HG02610 (cell line): ENCODE data around the gene GFRA3.
"Not testable (repeated sequence)": the region's sequence is repeated elsewhere in the genome, so short reads cannot be mapped to it uniquely, and the experiment has no call there.

Experiments used
- ATAC-seq: cut with Tn5 transposase; IDR thresholded peaks from one replicate; pipeline ENCODE4 v1.9.1; 2021; ENCODE audit warnings: mild to moderate bottlenecking, moderate library complexity; ENCODE audit not compliant: unreplicated experiment

The GFRA3 gene, protein sequence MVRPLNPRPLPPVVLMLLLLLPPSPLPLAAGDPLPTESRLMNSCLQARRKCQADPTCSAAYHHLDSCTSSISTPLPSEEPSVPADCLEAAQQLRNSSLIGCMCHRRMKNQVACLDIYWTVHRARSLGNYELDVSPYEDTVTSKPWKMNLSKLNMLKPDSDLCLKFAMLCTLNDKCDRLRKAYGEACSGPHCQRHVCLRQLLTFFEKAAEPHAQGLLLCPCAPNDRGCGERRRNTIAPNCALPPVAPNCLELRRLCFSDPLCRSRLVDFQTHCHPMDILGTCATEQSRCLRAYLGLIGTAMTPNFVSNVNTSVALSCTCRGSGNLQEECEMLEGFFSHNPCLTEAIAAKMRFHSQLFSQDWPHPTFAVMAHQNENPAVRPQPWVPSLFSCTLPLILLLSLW

DNA sequence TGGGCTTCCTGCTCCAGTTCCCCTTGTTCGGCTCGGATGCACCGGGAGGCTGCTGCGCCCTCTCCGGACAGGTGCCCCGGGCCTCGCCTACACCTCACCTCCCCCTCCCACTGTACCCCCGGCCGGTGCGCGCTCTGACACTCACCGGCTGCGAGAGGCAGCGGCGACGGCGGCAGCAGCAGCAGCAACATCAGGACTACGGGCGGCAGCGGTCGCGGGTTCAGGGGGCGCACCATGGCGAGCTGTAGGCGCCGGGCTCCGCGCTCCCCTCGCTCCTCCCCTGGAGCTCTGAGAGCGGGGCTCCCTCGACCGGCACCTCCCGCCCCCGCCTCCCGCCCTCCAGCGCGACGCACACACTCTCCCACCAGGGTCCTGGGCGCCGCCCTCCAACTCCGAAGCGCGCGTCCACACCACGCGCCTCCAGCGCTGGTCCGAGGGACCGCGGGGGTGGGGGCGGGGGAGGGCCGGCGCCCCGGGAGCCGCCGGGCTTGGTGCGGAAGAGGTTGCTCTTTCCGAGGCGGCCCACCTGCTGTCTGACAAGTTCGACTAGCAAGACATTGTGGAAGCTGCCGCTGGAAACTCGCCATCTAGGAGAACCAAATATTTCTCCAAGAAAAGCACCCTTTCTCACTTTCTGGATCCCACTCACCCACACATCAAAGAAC is at the start of gene GFRA3:
Gene GFRA3, minus strand, starts transcription at position 433 of the 665 bp plus-strand sequence. Its CDS starts 197 bp downstream, at position 236.
- ATAC-seq = no peak

DNA sequence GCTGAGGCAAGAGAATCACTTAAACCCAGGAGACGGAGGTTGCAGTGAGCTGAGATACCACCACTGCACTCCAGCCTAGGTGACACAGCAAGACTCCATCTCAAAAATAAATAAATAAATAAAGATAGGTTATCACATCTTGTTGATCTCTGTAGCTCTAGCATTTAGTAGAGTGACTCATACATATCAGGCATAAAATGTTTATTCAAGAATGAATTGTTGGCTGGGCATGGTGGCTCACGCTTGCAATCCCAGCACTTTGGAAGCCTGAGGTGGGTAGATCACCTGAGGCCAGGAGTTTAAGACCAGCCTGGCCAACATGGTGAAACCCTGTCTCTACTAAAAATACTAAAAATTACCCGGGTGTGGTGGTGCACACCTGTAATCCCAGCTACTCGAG is 43.8 kb upstream of the GFRA3 start:
- not testable (repeated sequence) for ATAC-seq

DNA sequence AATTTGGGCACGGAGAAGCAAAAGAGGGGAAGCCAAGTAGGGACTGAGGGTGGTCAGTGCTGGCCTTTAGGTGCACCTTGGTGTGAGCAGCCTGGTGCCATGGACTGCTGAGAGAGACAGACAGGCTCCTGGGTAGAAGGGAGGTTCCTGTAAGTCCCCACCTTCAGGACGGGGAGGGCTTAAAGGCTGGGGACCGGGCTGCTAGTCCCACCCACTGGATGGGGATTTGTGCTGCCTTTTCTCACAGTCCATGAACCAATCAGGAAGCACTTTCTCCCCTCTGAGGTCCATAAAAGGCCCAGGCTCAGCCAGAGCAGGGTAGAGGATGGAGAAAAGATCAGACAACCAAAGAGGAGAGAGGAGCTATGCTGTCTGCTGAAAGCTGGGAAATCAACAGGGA is 41.9 kb upstream of the GFRA3 start:
- no peak for ATAC-seq

DNA sequence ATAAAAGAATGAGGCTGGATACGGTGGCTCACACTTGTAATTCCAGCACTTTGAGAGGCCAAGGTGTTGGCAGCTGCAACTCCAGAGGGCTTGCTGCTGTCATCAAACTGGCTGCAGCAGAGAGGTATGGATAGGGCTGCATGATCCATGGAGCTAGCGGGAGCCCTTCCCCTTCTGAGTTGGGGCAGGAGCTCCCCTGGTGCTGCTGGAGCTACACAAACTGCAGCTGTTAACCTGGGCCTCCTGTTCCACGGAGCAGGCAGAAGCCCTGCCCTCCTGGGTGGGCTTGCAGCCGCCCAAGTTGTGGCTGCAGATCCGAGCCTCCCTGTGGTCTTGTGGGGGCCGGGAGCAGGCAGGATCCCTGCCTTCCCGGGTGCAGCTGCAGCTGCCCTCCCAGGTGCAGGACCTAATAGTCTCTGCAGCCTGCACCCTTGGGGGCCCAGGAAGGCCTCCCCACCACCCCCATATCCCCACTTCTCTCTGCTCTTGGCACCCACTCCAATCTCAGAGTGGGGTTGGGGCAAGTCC is 41.4 kb upstream of the GFRA3 start:
- ATAC-seq = no peak

DNA sequence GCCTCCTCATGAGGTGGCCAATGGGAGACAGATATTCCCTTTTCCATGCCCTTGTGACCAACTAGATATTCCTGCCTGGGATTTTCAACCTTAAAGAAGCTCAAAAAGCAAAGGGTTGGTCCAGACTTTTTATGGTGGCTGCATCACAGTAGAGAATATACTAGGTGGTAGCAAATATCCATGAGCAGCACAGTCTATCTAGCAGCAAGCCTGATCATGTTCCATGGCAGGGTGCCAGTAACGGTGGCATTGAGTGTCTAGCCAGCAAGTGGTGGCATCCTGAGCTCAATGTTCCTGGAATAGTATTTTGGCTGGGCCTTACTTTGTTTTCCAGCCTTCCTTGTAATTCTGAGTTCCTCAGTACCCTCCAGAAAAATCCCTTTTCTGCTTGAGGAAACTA is 31.4 kb upstream of the GFRA3 start:
- ATAC-seq = no peak

DNA sequence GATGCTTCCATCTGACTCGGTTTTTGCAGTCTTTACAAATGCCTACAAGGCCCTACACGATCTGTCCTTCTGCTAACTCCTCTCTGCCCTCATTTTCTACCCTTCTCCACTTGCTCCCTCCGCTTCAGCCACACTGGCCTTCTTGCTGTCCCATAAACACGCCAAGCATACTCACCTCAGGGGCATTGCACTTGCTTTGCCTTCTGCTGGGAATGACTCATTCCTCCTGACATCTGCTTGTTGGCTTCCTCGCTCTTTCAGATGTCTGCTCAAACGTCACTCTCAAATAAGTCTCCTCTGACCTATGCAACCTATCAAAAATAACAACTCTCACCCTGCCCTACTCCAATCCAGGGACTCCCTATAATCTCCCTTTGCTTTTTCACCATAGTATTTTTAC is 29.0 kb upstream of the GFRA3 start:
- ATAC-seq = no peak

DNA sequence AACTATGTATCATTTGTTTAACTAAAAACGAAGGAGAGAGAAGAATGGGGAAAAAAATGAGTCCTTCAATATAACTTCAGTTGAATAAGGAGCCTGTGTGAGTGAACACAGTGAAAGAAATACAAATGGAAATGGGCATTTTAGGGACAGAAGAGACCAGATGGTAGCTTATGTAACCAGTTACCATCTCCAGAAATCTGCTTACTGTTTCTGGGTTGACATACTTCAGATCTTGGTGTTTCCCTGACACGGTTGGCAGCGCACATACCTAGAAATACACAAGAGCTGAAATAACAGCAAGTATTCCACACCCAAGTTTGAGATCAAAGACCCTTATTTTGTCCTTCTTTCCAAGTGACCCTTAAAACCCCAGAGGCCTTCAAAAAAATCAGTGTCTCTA is 14.9 kb upstream of the GFRA3 start:
- ATAC-seq = no peak

DNA sequence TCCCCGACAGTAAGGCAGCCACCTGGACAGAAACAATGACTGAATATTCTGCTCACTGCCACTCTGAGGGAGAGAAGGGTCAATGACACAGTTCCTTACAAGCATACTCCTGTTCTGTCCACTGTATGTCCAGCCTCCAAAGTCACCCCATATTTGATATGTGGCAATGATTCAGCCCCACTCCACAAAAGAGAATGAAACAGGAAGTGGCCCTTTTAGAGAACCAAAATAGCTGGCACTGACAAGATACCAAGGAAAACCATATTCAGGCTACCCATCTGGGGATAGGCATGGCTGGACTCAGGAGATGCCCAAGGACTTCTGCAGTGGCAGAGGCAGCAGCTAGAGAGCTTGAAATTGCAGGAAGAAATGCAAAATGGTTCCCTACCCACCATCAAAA is 12.8 kb upstream of the GFRA3 start:
- ATAC-seq = no peak

DNA sequence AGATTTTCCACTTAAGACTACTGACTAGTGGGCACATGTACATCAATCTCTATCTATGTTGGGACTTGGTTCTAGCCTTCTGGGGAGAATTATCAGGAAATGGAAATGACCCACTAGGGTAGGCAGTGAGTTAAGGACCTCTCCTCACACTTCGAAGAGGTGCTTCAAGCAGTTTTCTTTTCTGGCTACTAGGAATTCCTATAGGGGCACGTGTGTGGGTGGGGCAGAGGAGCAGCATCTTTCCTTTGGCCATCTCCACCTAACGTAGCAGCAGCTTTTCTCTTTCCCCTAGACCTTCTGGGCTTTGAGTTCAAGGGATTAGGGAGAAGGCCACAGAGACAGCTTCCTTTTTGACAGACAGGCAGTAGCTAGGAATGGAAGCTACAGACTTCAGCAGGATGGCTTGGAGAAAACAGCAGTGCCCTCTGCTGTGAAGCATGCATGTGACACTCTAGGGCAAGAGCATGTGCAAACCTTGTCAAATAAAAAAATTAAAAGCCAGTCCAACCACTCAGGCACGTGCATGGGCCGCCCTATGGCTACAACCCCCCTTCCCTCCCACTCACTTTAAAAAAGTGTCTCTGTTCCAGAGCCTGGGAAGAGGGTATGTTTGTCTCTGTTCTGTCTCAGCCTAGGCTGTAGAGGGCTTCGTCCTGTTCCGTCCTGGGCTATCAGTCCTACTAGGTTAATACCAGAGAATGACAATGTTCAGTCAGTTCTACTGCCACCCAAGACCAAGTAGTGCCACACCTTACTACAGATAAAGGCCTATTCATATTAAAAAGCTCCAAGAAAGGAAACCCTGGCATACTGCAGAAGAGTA is 8.7 kb upstream of the GFRA3 start:
- no peak for ATAC-seq

DNA sequence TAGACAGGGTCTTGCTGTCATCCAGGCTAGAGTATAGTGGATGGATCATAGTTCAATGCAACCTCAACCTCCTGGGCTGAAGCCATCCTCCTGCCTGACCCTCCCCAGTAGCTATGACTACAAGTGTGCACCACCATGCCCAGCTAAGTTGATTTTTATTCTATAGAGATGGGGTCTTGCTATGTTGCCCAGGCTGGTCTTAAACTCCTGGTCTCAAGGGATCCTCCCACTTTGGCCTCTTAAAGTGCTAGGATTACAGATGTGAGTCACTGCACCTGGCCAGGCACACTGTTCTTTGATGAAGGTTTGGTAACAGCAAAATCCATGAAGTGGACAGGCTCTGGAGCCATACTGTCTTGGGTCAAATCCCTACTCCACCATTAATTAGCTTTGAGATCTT is 6.5 kb upstream of the GFRA3 start:
- no peak for ATAC-seq

DNA sequence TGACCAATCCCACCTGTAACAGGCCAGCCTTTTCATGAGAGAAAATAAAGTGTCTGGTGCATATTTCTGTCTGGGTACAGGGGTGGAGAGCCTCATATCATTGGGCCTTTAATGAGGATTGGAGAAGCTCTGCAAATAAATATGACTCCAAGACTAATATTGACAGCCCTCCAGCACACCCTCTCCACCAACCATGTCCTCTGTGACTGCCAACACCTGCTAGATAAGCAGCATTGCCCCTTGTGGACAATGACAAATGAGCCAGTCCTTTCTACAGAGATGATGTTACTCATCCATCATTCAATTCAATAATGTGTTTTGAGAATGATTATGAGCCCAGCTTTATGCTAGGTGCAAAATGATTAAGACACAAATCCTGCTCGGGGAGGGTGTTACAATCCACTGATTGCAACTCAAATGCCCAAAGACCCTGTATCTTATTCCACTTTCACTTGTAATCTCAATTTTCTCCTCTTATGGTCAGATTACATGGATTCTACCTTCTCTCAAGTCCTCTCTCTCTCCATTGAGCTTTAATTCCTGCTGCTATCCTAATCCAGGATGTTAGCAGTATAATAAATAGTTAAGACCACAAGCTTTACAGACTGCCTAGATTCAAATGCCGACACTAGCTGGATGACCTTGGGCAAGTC is 2.1 kb upstream of the GFRA3 start:
- ATAC-seq = no peak

DNA sequence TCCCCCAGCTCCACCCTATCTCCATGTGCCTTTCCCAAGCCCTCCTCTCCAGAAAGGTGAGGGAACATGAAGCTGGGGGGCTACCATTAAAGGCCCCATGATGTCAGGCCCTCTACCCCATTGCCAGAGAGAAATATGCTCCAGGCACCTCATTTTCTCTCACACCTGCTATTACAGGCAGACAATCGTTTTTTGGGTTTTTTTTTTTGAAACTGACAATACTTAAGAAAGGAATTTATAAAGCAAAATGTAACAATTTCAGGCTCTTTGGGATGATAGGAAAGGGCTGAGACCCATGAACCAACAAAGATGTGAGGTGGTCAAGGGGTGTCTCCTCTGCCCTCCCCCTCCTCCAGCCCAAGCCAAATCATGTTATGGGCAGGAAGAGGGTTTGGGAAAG is 1.5 kb upstream of the GFRA3 start:
- no peak for ATAC-seq

DNA sequence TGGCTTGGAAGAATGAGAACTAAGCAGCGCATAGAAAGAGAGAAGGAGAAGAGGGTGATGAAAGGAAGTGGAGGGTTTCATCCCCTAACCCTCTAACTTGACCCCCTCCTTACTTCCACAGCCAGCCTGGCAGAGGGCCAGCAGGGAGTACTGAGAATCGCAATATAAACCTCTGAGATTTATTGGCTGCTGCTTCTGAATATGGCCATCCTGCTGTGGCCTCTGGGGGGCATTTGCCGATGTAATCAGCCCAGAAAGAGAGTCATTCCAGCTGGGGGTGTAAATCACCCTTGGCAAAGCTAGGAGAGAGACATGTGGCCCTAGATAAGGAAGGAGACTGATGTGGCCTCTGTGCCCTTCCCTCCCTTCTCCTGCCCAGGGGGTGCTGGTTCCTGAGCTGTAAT is 960 bp upstream of the GFRA3 start:
- no peak for ATAC-seq

DNA sequence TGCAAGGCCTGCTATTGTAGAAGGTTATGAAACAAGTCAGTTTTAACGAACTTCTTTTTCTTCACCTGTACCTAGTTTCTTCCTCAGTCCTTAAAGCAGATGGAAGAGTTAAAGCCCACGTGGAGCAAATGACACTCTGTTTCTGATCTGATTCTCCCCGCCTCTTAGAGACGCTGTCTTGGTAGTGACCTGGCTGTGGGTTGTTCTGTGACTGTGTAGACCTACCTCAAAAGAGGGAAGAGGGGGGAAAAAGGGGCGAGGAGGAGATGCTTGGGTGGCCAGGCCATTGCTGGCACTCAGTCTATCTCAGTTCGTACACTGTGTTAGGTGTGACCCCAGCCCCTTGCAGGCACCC is 610 bp downstream of the GFRA3 start:
- no peak for ATAC-seq

DNA sequence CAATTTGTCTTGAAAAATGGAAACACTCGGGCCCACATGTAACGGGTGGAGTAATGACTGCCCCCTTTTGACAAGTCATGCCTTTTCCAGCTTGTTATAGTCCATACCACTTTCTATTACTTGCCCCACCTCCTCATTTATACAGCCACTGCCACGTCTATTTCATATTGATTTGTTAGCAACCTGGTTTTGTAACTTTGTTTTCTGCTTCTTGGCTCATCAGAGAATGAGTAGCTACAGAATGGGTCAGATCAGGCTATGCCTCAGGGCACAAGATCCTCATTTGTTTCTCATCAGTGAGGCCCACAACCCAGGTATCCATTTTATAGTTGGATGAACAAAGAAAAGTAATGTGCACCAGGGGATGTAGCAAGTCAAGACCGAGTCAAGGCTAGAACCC is 1.7 kb downstream of the GFRA3 start:
- ATAC-seq = no peak

DNA sequence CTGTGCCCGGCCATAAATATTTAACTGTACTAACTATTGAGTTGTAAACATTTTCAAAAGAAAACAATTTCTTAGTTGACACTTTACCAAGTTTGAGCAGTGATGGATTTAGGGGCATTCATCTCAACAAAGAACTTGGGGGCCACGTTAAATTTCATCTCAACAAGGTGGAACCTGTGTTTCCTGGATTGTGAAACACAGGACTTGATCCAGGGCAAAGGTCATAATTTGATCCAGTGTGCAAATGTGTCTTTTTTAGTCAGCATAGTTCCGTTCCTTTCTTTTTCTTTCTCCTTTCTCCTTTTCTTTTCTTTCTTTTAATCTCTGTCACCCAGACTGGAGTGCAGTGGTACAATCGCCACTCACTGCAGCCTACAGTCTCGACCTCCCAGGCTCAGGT is 3.1 kb downstream of the GFRA3 start:
- no peak for ATAC-seq

DNA sequence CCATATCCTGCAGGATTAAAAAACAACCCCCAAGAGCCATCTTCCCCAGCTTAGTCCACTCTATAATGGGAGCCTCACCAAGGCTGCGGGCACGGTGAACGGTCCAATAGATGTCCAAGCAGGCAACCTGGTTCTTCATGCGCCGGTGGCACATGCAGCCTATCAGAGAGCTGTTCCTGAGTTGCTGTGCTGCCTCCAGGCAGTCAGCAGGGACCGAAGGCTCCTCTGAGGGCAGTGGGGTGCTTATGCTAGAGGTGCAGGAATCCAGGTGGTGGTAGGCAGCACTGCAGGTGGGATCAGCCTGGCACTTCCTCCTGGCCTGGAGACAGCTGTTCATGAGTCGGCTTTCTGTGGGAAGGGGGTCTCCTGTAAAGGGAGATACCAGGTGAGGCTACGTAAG is 10.2 kb downstream of the GFRA3 start:
- ATAC-seq = no peak

DNA sequence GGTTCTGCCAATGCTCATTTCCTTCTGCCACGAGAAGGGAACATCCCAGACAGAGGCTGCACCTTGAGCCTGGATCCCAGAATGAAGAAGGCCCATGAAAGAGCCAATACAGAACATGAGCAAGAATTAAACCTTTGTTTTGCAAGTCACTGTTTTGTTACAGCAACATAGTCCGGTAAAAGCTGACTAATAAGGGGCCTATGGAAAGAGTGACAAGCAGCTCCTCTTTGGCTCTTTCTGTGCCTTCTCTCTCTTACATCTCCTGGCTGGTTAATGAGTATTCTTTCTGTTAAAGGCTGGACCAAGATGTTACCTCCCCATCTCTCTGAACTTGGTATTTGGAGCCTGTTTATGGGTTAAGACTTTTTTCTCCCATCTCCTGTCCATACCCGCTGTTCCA is 10.8 kb downstream of the GFRA3 start:
- no peak for ATAC-seq

DNA sequence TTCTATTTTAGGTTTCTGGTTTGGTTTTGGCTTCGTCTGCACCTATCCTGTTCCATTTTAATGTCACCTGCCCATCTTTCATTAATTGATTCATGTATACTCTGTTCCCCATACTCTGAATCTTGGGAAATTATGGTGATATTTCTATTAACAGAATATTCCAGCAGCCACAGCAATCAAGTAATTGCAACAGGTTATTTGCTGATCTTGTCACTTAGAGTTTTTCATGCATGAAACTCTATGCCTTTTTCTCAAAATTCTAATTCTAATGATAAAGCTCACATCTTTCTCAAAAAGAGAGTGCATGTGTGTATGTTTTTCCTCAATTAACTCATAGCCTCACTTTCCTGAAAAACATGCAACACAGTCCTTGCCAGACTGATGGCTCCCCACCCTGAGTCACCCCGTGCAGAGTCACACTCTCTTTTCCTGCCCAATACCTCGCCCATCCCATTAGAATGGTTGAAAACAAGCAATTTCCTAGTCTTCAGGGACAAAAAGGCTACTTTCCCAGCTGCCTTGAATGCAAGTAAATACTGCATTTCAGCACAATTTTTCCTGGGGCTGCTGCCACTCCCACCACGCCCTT is 15.6 kb downstream of the GFRA3 start:
- ATAC-seq = no peak

DNA sequence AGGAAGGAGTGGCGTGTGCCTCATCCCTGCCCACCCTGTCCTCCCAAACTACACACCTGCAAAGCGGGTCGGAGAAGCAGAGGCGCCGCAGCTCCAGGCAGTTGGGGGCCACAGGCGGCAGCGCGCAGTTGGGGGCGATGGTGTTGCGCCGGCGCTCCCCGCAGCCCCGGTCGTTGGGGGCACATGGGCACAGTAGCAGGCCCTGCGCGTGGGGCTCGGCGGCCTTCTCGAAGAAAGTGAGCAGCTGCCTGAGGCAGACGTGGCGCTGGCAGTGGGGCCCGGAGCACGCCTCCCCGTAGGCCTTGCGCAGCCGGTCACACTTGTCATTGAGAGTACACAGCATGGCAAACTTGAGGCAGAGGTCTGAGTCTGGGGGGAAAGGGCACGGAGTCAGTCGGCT is 16.8 kb downstream of the GFRA3 start:
- ATAC-seq = no peak

DNA sequence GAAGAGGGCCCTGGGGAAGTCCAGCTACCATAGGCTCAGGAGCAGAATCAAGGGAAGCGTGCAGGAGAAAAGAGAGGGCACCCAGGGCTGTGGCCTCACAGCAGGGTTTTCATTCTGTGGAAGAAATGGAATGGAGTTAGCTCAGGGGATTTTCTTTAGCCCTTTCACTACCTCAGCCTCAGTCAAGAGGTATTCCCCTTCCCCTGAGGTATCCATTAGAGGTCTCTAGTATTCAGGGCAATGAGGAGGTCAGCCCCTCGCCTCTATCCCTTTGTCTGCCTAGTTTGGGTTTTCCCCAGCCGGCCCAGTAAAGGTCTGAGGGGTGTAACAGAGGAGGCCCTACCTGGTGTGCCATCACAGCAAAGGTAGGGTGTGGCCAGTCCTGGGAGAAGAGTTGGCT is 21.5 kb downstream of the GFRA3 start:
- peak; percentile 77 for ATAC-seq
